Activated naive CD4-positive, alpha-beta T cell treated with anti-CD3 and anti-CD28 coated beads, Interleukin-2, amount 50 U/mL, for 24 hours (primary cell): ENCODE measurements around the gene GALNT16.
"Not testable (repeated sequence)": the region's sequence is repeated elsewhere in the genome, so short reads cannot be mapped to it uniquely, and the experiment has no call there.

Experiments used
- H3K27ac Mint-ChIP-seq: one replicate; pipeline ENCODE4 v1.8.0; 2021; ENCODE audit warnings: mild to moderate bottlenecking, mixed read lengths
- H3K27me3 Mint-ChIP-seq: one replicate; pipeline ENCODE4 v1.8.0; 2021; ENCODE audit warnings: mixed read lengths
- H3K36me3 Mint-ChIP-seq: one replicate; pipeline ENCODE4 v1.8.0; 2021; ENCODE audit warnings: mixed read lengths
- H3K4me1 Mint-ChIP-seq: one replicate; pipeline ENCODE4 v1.8.0; 2021; ENCODE audit warnings: mixed read lengths
- H3K4me3 Mint-ChIP-seq: one replicate; pipeline ENCODE4 v1.8.0; 2021; ENCODE audit warnings: mild to moderate bottlenecking, mixed read lengths
- H3K9me3 Mint-ChIP-seq: one replicate; pipeline ENCODE4 v1.8.0; 2021; ENCODE audit warnings: mixed read lengths

The GALNT16 gene

GRCh38 chr14:69259527-69260189 is at the start of gene GALNT16:
GALNT16 (plus strand) TSS chr14:69260158; CDS start chr14:69260291, 133 bp downstream.
- no peak within 1 kb of the TSS for H3K27ac Mint-ChIP-seq
- H3K4me3 Mint-ChIP-seq, result peak within 1 kb of the TSS; percentile 33
- H3K9me3 Mint-ChIP-seq, result no peaks in the 10 kb centered on the region
- peaks cover 33% of the 10 kb centered on the region for H3K27me3 Mint-ChIP-seq
- peaks cover 3% of the 10 kb centered on the region for H3K36me3 Mint-ChIP-seq
- peaks cover 9% of the 10 kb centered on the region for H3K4me1 Mint-ChIP-seq

- peaks cover 15% of the 10 kb centered on the region for H3K36me3 Mint-ChIP-seq
- H3K4me3 Mint-ChIP-seq, result no peak overlapping the region
- H3K27me3 Mint-ChIP-seq, result no peaks in the 10 kb centered on the region
- no peaks in the 10 kb centered on the region for H3K4me1 Mint-ChIP-seq
- no peak overlapping the region for H3K27ac Mint-ChIP-seq
- H3K9me3 Mint-ChIP-seq, result no peaks in the 10 kb centered on the region
Measured at GRCh38 chr14:69214393-69214792, 45.6 kb upstream of the GALNT16 start.

- H3K4me3 Mint-ChIP-seq, H3K27me3 Mint-ChIP-seq, H3K27ac Mint-ChIP-seq, H3K4me1 Mint-ChIP-seq, H3K9me3 Mint-ChIP-seq: not testable (repeated sequence)
- H3K36me3 Mint-ChIP-seq, result peaks cover 20% of the 10 kb centered on the region
Measured at GRCh38 chr14:69217663-69218062, 42.3 kb upstream of the GALNT16 start.

GRCh38 chr14:69224946-69225345 is 35.0 kb upstream of the GALNT16 start:
- no peak overlapping the region for H3K4me3 Mint-ChIP-seq
- H3K27me3 Mint-ChIP-seq, result no peaks in the 10 kb centered on the region
- H3K9me3 Mint-ChIP-seq, result no peaks in the 10 kb centered on the region
- H3K36me3 Mint-ChIP-seq, result peaks cover 9% of the 10 kb centered on the region
- H3K4me1 Mint-ChIP-seq, result no peaks in the 10 kb centered on the region
- no peak overlapping the region for H3K27ac Mint-ChIP-seq

- peaks cover 11% of the 10 kb centered on the region for H3K36me3 Mint-ChIP-seq
- H3K9me3 Mint-ChIP-seq, result no peaks in the 10 kb centered on the region
- no peaks in the 10 kb centered on the region for H3K4me1 Mint-ChIP-seq
- H3K27ac Mint-ChIP-seq, result no peak overlapping the region
- no peaks in the 10 kb centered on the region for H3K27me3 Mint-ChIP-seq
- H3K4me3 Mint-ChIP-seq, result no peak overlapping the region
Measured at GRCh38 chr14:69226178-69226577, 33.8 kb upstream of the GALNT16 start.

GRCh38 chr14:69226736-69227135 is 33.2 kb upstream of the GALNT16 start:
- H3K4me1 Mint-ChIP-seq, result no peaks in the 10 kb centered on the region
- H3K27ac Mint-ChIP-seq, result no peak overlapping the region
- H3K27me3 Mint-ChIP-seq, result no peaks in the 10 kb centered on the region
- no peak overlapping the region for H3K4me3 Mint-ChIP-seq
- H3K36me3 Mint-ChIP-seq, result peaks cover 14% of the 10 kb centered on the region
- H3K9me3 Mint-ChIP-seq, result no peaks in the 10 kb centered on the region

GRCh38 chr14:69231486-69231885 is 28.5 kb upstream of the GALNT16 start:
- H3K4me1 Mint-ChIP-seq, result no peaks in the 10 kb centered on the region
- H3K36me3 Mint-ChIP-seq, result peaks cover 12% of the 10 kb centered on the region
- no peak overlapping the region for H3K4me3 Mint-ChIP-seq
- H3K27ac Mint-ChIP-seq, result no peak overlapping the region
- H3K9me3 Mint-ChIP-seq, result no peaks in the 10 kb centered on the region
- no peaks in the 10 kb centered on the region for H3K27me3 Mint-ChIP-seq

- peaks cover 15% of the 10 kb centered on the region for H3K36me3 Mint-ChIP-seq
- no peaks in the 10 kb centered on the region for H3K4me1 Mint-ChIP-seq
- no peaks in the 10 kb centered on the region for H3K27me3 Mint-ChIP-seq
- no peak overlapping the region for H3K27ac Mint-ChIP-seq
- H3K4me3 Mint-ChIP-seq, result no peak overlapping the region
- H3K9me3 Mint-ChIP-seq, result no peaks in the 10 kb centered on the region
Measured at GRCh38 chr14:69232388-69232787, 27.6 kb upstream of the GALNT16 start.

- no peaks in the 10 kb centered on the region for H3K9me3 Mint-ChIP-seq
- no peak overlapping the region for H3K4me3 Mint-ChIP-seq
- peaks cover 15% of the 10 kb centered on the region for H3K36me3 Mint-ChIP-seq
- no peak overlapping the region for H3K27ac Mint-ChIP-seq
- H3K27me3 Mint-ChIP-seq, result no peaks in the 10 kb centered on the region
- H3K4me1 Mint-ChIP-seq, result no peaks in the 10 kb centered on the region
Measured at GRCh38 chr14:69234106-69234505, 25.9 kb upstream of the GALNT16 start.

GRCh38 chr14:69235708-69236107 is 24.2 kb upstream of the GALNT16 start:
- no peaks in the 10 kb centered on the region for H3K27me3 Mint-ChIP-seq

GRCh38 chr14:69237142-69237541 is 22.8 kb upstream of the GALNT16 start:
- H3K27me3 Mint-ChIP-seq, result no peaks in the 10 kb centered on the region
- H3K4me1 Mint-ChIP-seq, result no peaks in the 10 kb centered on the region
- no peak overlapping the region for H3K4me3 Mint-ChIP-seq
- H3K9me3 Mint-ChIP-seq, result no peaks in the 10 kb centered on the region
- peaks cover 13% of the 10 kb centered on the region for H3K36me3 Mint-ChIP-seq
- H3K27ac Mint-ChIP-seq, result no peak overlapping the region

More at GRCh38 chr14:69235708-69236107, 24.2 kb upstream of the GALNT16 start:
- Mint-ChIP-seq H3K4me1 (no peaks in the 10 kb centered on the region), H3K4me3 (no peak overlapping the region), H3K27ac (no peak overlapping the region), H3K36me3 (peaks cover 18% of the 10 kb centered on the region), H3K9me3 (no peaks in the 10 kb centered on the region)

GRCh38 chr14:69237584-69237983 is 22.4 kb upstream of the GALNT16 start:
- Mint-ChIP-seq H3K4me1 (peaks cover 1% of the 10 kb centered on the region), H3K27me3 (no peaks in the 10 kb centered on the region), H3K27ac (no peak overlapping the region), H3K9me3 (no peaks in the 10 kb centered on the region), H3K4me3 (no peak overlapping the region), H3K36me3 (peaks cover 8% of the 10 kb centered on the region)

GRCh38 chr14:69238883-69239282 is 21.1 kb upstream of the GALNT16 start:
- H3K4me1 Mint-ChIP-seq, result peaks cover 4% of the 10 kb centered on the region
- H3K27ac Mint-ChIP-seq, result no peak overlapping the region
- H3K27me3 Mint-ChIP-seq, result no peaks in the 10 kb centered on the region
- H3K4me3 Mint-ChIP-seq, result no peak overlapping the region
- H3K9me3 Mint-ChIP-seq, result no peaks in the 10 kb centered on the region
- H3K36me3 Mint-ChIP-seq, result peaks cover 7% of the 10 kb centered on the region

GRCh38 chr14:69240527-69241173 is 19.3 kb upstream of the GALNT16 start:
- no peak overlapping the region for H3K27ac Mint-ChIP-seq
- peaks cover 4% of the 10 kb centered on the region for H3K4me1 Mint-ChIP-seq

GRCh38 chr14:69241577-69241976 is 18.4 kb upstream of the GALNT16 start:
- Mint-ChIP-seq H3K4me3 (no peak overlapping the region), H3K36me3 (peaks cover 7% of the 10 kb centered on the region), H3K9me3 (no peaks in the 10 kb centered on the region), H3K4me1 (peaks cover 4% of the 10 kb centered on the region), H3K27ac (no peak overlapping the region), H3K27me3 (no peaks in the 10 kb centered on the region)

More at GRCh38 chr14:69240527-69241173, 19.3 kb upstream of the GALNT16 start:
- H3K27me3 Mint-ChIP-seq, result no peaks in the 10 kb centered on the region
- H3K4me3 Mint-ChIP-seq, result no peak overlapping the region
- no peaks in the 10 kb centered on the region for H3K9me3 Mint-ChIP-seq
- peaks cover 7% of the 10 kb centered on the region for H3K36me3 Mint-ChIP-seq

- H3K4me1 Mint-ChIP-seq, result peaks cover 4% of the 10 kb centered on the region
- no peak overlapping the region for H3K27ac Mint-ChIP-seq
- H3K4me3 Mint-ChIP-seq, result no peak overlapping the region
- H3K36me3 Mint-ChIP-seq, result peaks cover 4% of the 10 kb centered on the region
- H3K27me3 Mint-ChIP-seq, result no peaks in the 10 kb centered on the region
- H3K9me3 Mint-ChIP-seq, result no peaks in the 10 kb centered on the region
Measured at GRCh38 chr14:69242311-69243224, 17.4 kb upstream of the GALNT16 start.
